GM12873 (cell line): Measurements from ENCODE around the gene PLXDC2.

ENCODE experiments used
- CTCF ChIP-seq: IDR thresholded peaks from 2 replicates; pipeline ENCODE4 v1.5.1; 2012; ENCODE audit warnings: low read depth, mild to moderate bottlenecking, moderate library complexity, low read length, control low read depth; ENCODE audit not compliant: insufficient read depth; ENCODE audit errors: missing control alignments

PLXDC2 gene

GRCh38 chr10:19816411-19817230 lies at the start of gene PLXDC2:
Gene PLXDC2 (plus strand): TSS chr10:19816432.
- TF ChIP-seq CTCF: no peak

GRCh38 chr10:19767876-19768275 lies 48.4 kb upstream of the PLXDC2 start:
- TF ChIP-seq CTCF: no peak

- TF ChIP-seq CTCF: no peak
Observed at GRCh38 chr10:19772972-19773371, 43.3 kb upstream of the PLXDC2 start.

- TF ChIP-seq CTCF: no peak
Observed at GRCh38 chr10:19775296-19775695, 40.9 kb upstream of the PLXDC2 start.

GRCh38 chr10:19777806-19778205 lies 38.4 kb upstream of the PLXDC2 start:
- TF ChIP-seq CTCF: no peak

GRCh38 chr10:19778996-19779395 lies 37.2 kb upstream of the PLXDC2 start:
- no peak for TF ChIP-seq CTCF

GRCh38 chr10:19782430-19783089 lies 33.7 kb upstream of the PLXDC2 start:
- no peak for TF ChIP-seq CTCF
